ENCODE results near the gene SND1.

GRCh38 chr7:128135159-128135514, 483.1 kb downstream of the SND1 start:
- TF ChIP-seq, protein P1, sequence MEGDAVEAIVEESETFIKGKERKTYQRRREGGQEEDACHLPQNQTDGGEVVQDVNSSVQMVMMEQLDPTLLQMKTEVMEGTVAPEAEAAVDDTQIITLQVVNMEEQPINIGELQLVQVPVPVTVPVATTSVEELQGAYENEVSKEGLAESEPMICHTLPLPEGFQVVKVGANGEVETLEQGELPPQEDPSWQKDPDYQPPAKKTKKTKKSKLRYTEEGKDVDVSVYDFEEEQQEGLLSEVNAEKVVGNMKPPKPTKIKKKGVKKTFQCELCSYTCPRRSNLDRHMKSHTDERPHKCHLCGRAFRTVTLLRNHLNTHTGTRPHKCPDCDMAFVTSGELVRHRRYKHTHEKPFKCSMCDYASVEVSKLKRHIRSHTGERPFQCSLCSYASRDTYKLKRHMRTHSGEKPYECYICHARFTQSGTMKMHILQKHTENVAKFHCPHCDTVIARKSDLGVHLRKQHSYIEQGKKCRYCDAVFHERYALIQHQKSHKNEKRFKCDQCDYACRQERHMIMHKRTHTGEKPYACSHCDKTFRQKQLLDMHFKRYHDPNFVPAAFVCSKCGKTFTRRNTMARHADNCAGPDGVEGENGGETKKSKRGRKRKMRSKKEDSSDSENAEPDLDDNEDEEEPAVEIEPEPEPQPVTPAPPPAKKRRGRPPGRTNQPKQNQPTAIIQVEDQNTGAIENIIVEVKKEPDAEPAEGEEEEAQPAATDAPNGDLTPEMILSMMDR (IDR thresholded peaks at IDR 0.05): no peak
- TF ChIP-seq POLR2A (IDR thresholded peaks at IDR 0.05): no peak

All from body of pancreas (tissue), 4 donors.